Astrocyte (in vitro differentiated cells and primary cell): ENCODE data around the gene SULT2A1.
"Not testable (repeated sequence)": the region's sequence is repeated elsewhere in the genome, so short reads cannot be mapped to it uniquely, and the experiment has no call there.

Experiments
- EZH2 ChIP-seq: IDR thresholded peaks from 2 replicates; pipeline ENCODE4 v1.6.1; 2012; ENCODE audit warnings: mild to moderate bottlenecking, low read length, inconsistent platforms; ENCODE audit not compliant: insufficient read depth
- TF ChIP-seq, protein P1 (sequence below): IDR thresholded peaks from 2 replicates; pipeline ENCODE4 v1.5.1; 2011; ENCODE audit warnings: low read depth, mild to moderate bottlenecking, inconsistent platforms, low read length, moderate library complexity; ENCODE audit not compliant: insufficient read depth

DNA sequence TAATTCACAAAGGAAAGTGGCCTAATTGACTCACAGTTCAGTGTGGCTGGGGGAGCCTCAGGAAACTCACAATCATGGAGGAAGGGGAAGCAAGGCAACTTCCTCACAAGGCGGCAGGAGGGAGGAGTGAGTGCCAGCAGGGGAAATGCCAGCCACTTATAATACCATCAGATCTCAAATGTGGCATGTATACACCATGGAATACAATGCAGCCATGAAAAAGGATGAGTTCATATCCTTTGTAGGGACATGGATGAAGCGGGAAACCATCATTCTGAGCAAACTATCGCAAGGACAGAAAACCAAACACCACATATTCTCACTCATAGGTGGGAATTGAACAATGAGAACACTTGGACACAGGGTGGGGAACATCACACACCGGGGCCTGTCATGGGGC lies 6.7 kb downstream of the SULT2A1 start:
- TF ChIP-seq, protein P1, sequence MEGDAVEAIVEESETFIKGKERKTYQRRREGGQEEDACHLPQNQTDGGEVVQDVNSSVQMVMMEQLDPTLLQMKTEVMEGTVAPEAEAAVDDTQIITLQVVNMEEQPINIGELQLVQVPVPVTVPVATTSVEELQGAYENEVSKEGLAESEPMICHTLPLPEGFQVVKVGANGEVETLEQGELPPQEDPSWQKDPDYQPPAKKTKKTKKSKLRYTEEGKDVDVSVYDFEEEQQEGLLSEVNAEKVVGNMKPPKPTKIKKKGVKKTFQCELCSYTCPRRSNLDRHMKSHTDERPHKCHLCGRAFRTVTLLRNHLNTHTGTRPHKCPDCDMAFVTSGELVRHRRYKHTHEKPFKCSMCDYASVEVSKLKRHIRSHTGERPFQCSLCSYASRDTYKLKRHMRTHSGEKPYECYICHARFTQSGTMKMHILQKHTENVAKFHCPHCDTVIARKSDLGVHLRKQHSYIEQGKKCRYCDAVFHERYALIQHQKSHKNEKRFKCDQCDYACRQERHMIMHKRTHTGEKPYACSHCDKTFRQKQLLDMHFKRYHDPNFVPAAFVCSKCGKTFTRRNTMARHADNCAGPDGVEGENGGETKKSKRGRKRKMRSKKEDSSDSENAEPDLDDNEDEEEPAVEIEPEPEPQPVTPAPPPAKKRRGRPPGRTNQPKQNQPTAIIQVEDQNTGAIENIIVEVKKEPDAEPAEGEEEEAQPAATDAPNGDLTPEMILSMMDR: not testable (repeated sequence)
- not testable (repeated sequence) for TF ChIP-seq EZH2
